K562 (cell line): ENCODE data around the gene GALNT5. TPM values are rescaled to one million over a fixed set of nuclear protein-coding genes. Genes with fewer than 3 reads are reported as not detected.

Experiments
- ATAC-seq: fragments of 200-7000 bp; cut with Tn5 transposase; 3 replicates; pipeline ENCODE4 v1.9.1; 2020; ENCODE audit warnings: moderate library complexity
- BruUV-seq: library from RNA; stranded (reverse); fragments of 400-500 nt; replicated peaks from 2 replicates; lab custom pipeline; 2021; lab: Mats Ljungman, UMichigan
- CTCF ChIA-PET: fragments of 300-600 bp; formaldehyde crosslinking; extraction: SDS; loops from one replicate; lab custom pipeline; 2021; ENCODE audit warnings: low intra/inter-chr PET ratio; lab: Yijun Ruan, JAX
- POLR2A ChIA-PET: fragments of 300-600, 350-650 bp; sonication (Branson Sonifier 250); formaldehyde crosslinking; extraction: SDS; loops from one replicate; lab custom pipeline; 2021; ENCODE audit warnings: antibody characterized with exemption, inconsistent platforms; lab: Yijun Ruan, JAX
- DNase-seq, 4 experiments: peaks; one replicate each; pipeline versions ENCODE4 v3.0.0 to v3.0.0-alpha.2; 2011 to 2018; ENCODE audit warnings: low spot score in 3 of 4, mixed read lengths in 3 of 4; ENCODE audit errors: extremely low read depth in 1 of 4
- FAIRE-seq: peaks from 2 replicates; lab custom pipeline; 2011; peaks lifted over from hg19 to GRCh38; lab: Jason Lieb, UNC
- H2AFZ ChIP-seq: 2 replicates; pipeline ENCODE4 v1.6.0; 2011; ENCODE audit warnings: low read depth, low read length, control low read depth, inconsistent platforms
- H3K27ac ChIP-seq: fragments of 200-600 bp; 3 replicates; pipeline ENCODE4 v1.8.0; 2011; ENCODE audit warnings: low read depth, mild to moderate bottlenecking, control low read depth, inconsistent platforms, low read length, moderate library complexity, mixed read lengths; ENCODE audit errors: extremely low read depth
- H3K27me3 ChIP-seq, 2 experiments: fragments of 300-600 bp in 1 of 2; 2 replicates in 1 of 2; 3 replicates in 1 of 2; pipeline versions ENCODE4 v1.6.0 to v1.8.0; 2011; ENCODE audit warnings: inconsistent platforms in 2 of 2, low read length in 2 of 2, mild to moderate bottlenecking in 1 of 2, mixed read lengths in 1 of 2, moderate library complexity in 1 of 2; ENCODE audit not compliant: control insufficient read depth in 2 of 2, insufficient read depth in 2 of 2
- H3K36me3 ChIP-seq: fragments of 300-600 bp; 3 replicates; pipeline ENCODE4 v1.8.0; 2011; ENCODE audit warnings: mild to moderate bottlenecking, low read length, inconsistent platforms; ENCODE audit not compliant: control insufficient read depth, insufficient read depth
- H3K4me1 ChIP-seq, 2 experiments: fragments of 200-600 bp in 1 of 2; replicated peaks in 1 of 2; 2 replicates in 1 of 2; 3 replicates in 1 of 2; pipeline versions ENCODE4 v1.5.1 to v1.8.0; 2011; ENCODE audit warnings: inconsistent platforms in 2 of 2, low read length in 2 of 2, mild to moderate bottlenecking in 1 of 2, mixed read lengths in 1 of 2, moderate library complexity in 1 of 2; ENCODE audit not compliant: control insufficient read depth in 2 of 2, insufficient read depth in 2 of 2
- H3K4me2 ChIP-seq: 2 replicates; pipeline ENCODE4 v1.6.1; 2011; ENCODE audit warnings: low read length, control low read depth, inconsistent platforms, mixed read lengths; ENCODE audit not compliant: insufficient read depth
- H3K4me3 ChIP-seq: fragments of 200-600 bp; sonication (generic), shearing (Covaris generic); 2 replicates; pipeline ENCODE4 v1.5.1; 2016; ENCODE audit warnings: control low read depth, inconsistent platforms
- H3K79me2 ChIP-seq: fragments of 200-600 bp; 3 replicates; pipeline ENCODE4 v1.8.0; 2011; ENCODE audit warnings: low read length, inconsistent platforms; ENCODE audit not compliant: control insufficient read depth, insufficient read depth
- H3K9ac ChIP-seq, 2 experiments: 2 replicates each; pipeline versions ENCODE4 v1.6.0 to v1.6.1; 2011; ENCODE audit warnings: low read depth in 2 of 2, low read length in 2 of 2, control low read depth in 1 of 2, inconsistent platforms in 1 of 2, mild to moderate bottlenecking in 1 of 2, mixed read lengths in 1 of 2; ENCODE audit not compliant: insufficient read depth in 1 of 2
- H3K9me1 ChIP-seq: one replicate; pipeline ENCODE4 v1.6.0; 2011; ENCODE audit warnings: inconsistent platforms, mild to moderate bottlenecking, low read length, moderate library complexity; ENCODE audit not compliant: control insufficient read depth, insufficient read depth
- H3K9me3 ChIP-seq: replicated peaks from 2 replicates; pipeline ENCODE4 v1.5.1; 2011; ENCODE audit warnings: low read depth, low read length, inconsistent platforms; ENCODE audit not compliant: control insufficient read depth, insufficient read depth
- H4K20me1 ChIP-seq: replicated peaks from 2 replicates; pipeline ENCODE4 v1.6.1; 2011; ENCODE audit warnings: low read length, inconsistent platforms, mixed read lengths; ENCODE audit not compliant: control insufficient read depth, insufficient read depth
- CBFA2T3 ChIP-seq: fragments of 450-650 bp; IDR thresholded peaks from 2 replicates; pipeline ENCODE4 v1.6.1; 2017
- CBX3 ChIP-seq, 2 experiments: IDR thresholded peaks; 1 replicate in 1 of 2; 2 replicates in 1 of 2; pipeline ENCODE4 v1.6.1; 2012; ENCODE audit warnings: inconsistent platforms in 2 of 2, low read length in 2 of 2, borderline replicate concordance in 1 of 2, control low read depth in 1 of 2
- GTF2A2 ChIP-seq: IDR thresholded peaks from 2 replicates; pipeline ENCODE4 v1.6.1; 2016; ENCODE audit warnings: mild to moderate bottlenecking, missing genetic modification characterization, missing compliant biosample characterization
- ILF3 ChIP-seq: fragments of 450-650 bp; IDR thresholded peaks from 2 replicates; pipeline ENCODE4 v1.6.1; 2018; ENCODE audit warnings: antibody characterized with exemption, mild to moderate bottlenecking, moderate library complexity, borderline replicate concordance
- MYBL2 ChIP-seq, 2 experiments: fragments of 450-650 bp in 1 of 2; sonication (generic) in 1 of 2; formaldehyde crosslinking in 1 of 2; IDR thresholded peaks; 2 replicates each; pipeline versions ENCODE4 v1.6.1 to v1.8.1; 2017 to 2022; ENCODE audit warnings: borderline replicate concordance in 1 of 2, inconsistent platforms in 1 of 2, low read depth in 1 of 2, mild to moderate bottlenecking in 1 of 2, missing genetic modification reagents in 1 of 2, moderate library complexity in 1 of 2
- NR2C2 ChIP-seq, 2 experiments: fragments of 200-800 bp in 1 of 2; sonication (Bioruptor generic) in 1 of 2; sonication (generic) in 1 of 2; formaldehyde crosslinking in 1 of 2; IDR thresholded peaks; 2 replicates each; pipeline versions ENCODE4 v1.6.1 to v1.8.0; 2016 to 2022; ENCODE audit warnings: mild to moderate bottlenecking in 1 of 2, missing compliant biosample characterization in 1 of 2, missing genetic modification characterization in 1 of 2, missing genetic modification reagents in 1 of 2
- NR4A1 ChIP-seq, 2 experiments: fragments of 250-450 bp in 1 of 2; fragments of 450-650 bp in 1 of 2; sonication (Bioruptor Pico) in 1 of 2; IDR thresholded peaks; 2 replicates each; pipeline versions ENCODE4 v1.4.0 to v1.6.1; 2016 to 2020; ENCODE audit warnings: mild to moderate bottlenecking in 2 of 2, missing compliant biosample characterization in 1 of 2, missing genetic modification characterization in 1 of 2, moderate library complexity in 1 of 2
- RCOR1 ChIP-seq, 2 experiments: IDR thresholded peaks; 2 replicates each; pipeline ENCODE4 v1.6.1; 2012; ENCODE audit warnings: low read depth in 2 of 2, low read length in 2 of 2, borderline replicate concordance in 1 of 2, improper control_type of control experiment in 1 of 2
- YY1 ChIP-seq, 3 experiments: IDR thresholded peaks; 2 replicates each; pipeline ENCODE4 v1.6.1; 2011; ENCODE audit warnings: low read length in 2 of 3, mild to moderate bottlenecking in 2 of 3, moderate library complexity in 2 of 3, borderline replicate concordance in 1 of 3, control low read depth in 1 of 3, low read depth in 1 of 3; ENCODE audit not compliant: insufficient read depth in 3 of 3, insufficient replicate concordance in 2 of 3, control insufficient read depth in 1 of 3, insufficient read length in 1 of 3; ENCODE audit errors: extremely low read depth in 1 of 3
- ZBTB12 ChIP-seq: fragments of 250-450 bp; sonication (Bioruptor Pico); IDR thresholded peaks from 2 replicates; pipeline ENCODE4 v1.4.0; 2020
- ZNF140 ChIP-seq: fragments of 250-450 bp; sonication (Bioruptor Pico); IDR thresholded peaks from 2 replicates; pipeline ENCODE4 v1.8.0; 2021; ENCODE audit warnings: moderate library complexity, mild to moderate bottlenecking, inconsistent platforms
- ZNF212 ChIP-seq: fragments of 450-650 bp; formaldehyde crosslinking; IDR thresholded peaks from 2 replicates; pipeline ENCODE4 v1.4.0; 2020; ENCODE audit warnings: mild to moderate bottlenecking
- ZNF311 ChIP-seq: fragments of 250-450 bp; sonication (Bioruptor Pico); IDR thresholded peaks from 2 replicates; pipeline ENCODE4 v1.4.0; 2020; ENCODE audit warnings: mild to moderate bottlenecking, moderate library complexity
- ZNF592 ChIP-seq: fragments of 450-650 bp; IDR thresholded peaks from 2 replicates; pipeline ENCODE4 v1.6.1; 2017; ENCODE audit warnings: antibody characterized with exemption, mild to moderate bottlenecking
- WGBS: fragments of 100-300 bp; shearing (Covaris generic); methylation state at CpG from one replicate; pipeline ENCODE4 v1.1.6; 2016; ENCODE audit warnings: low coverage, mixed read lengths; ENCODE audit not compliant: insufficient coverage; ENCODE audit errors: missing lambda C conversion rate; 5-methylcytosine and 5-hydroxymethylcytosine counted together
- in situ Hi-C: fragments of 300-500 bp; cut with MboI; formaldehyde crosslinking; loops from 4 replicates; pipeline ENCODE4 v1.15.0; 2018; ENCODE audit warnings: inconsistent platforms, mixed read lengths
- intact Hi-C: fragments of 100-400 bp; cut with micrococcal nuclease; formaldehyde crosslinking; loops from 2 replicates; pipeline ENCODE4 v1.14.2; 2022
- polyA plus RNA-seq, 8 experiments: library from polyadenylated mRNA; depleted of rRNA in 4 of 8; stranded (reverse) in 5 of 8; unstranded in 3 of 8; fragments of >200 nt; fragmentation: Nextera tagmentation in 2 of 8; fragmentation: Illumina TruSeq in 1 of 8; extraction: Ambion mirVana in 2 of 8; extraction: Trizol in 1 of 8; gene quantifications; 2 replicates each; pipeline versions ENCODE4 v1.2.1 to v1.2.3, GENCODE V29; 2011 to 2014; ENCODE audit warnings: inconsistent platforms in 1 of 8, missing spikeins in 1 of 8
- total RNA-seq, 7 experiments: library from RNA; depleted of rRNA in 6 of 7; stranded (reverse); fragments of >200 nt in 6 of 7; fragmentation: Illumina TruSeq in 2 of 7; extraction: Trizol in 2 of 7; gene quantifications; 2 replicates each; pipeline versions ENCODE4 v1.2.1 to v1.2.3, GENCODE V29; 2011 to 2021; ENCODE audit warnings: low replicate concordance in 1 of 7

Gene GALNT5
- total and polyA plus RNA-seq, 9 of the 15 experiments (the other 6 are each of a cell fraction or from before 2014, with no cell fraction given), result 21.6 to 73.0 (median 54.7) TPM

GRCh38 chr2:157218911-157219310 is 38.6 kb upstream of the GALNT5 start:
- no peaks in the 10 kb centered on the region for H4K20me1 ChIP-seq
- no peaks in the 10 kb centered on the region; the same call in 2 of the 3 replicates for H3K36me3 ChIP-seq
- no peaks in the 10 kb centered on the region for H3K79me2 ChIP-seq
- no peaks in the 10 kb centered on the region for H3K9me3 ChIP-seq
- BruUV-seq, result no TSS peak
- no peak overlapping the region for H3K9ac ChIP-seq
- H3K4me2 ChIP-seq, result no peak overlapping the region
- DNase-seq (no peak), ATAC-seq (no peak), FAIRE-seq (no peak)
- ChIA-PET POLR2A (no interaction called here), CTCF (no interaction called here)
- peak overlapping the region; percentile 64 for H2AFZ ChIP-seq
- H3K27me3 ChIP-seq, result no peaks in the 10 kb centered on the region
- H3K4me1 ChIP-seq, result peaks cover 0 to 26% of the 10 kb centered on the region in 2 experiments; a peak in 2 of 5 replicates
- WGBS, result 25% methylated on average over 2 of the region's 2 CpGs
- intact Hi-C loops, result no loop called here
- in situ Hi-C loops, result loop anchor here (25.0 kb wide), 1 partner anchor 882 kb away; the partner anchor contains the start of gene NR4A2
- no peak overlapping the region for H3K4me3 ChIP-seq
- no peaks in the 10 kb centered on the region for H3K9me1 ChIP-seq
- no peak overlapping the region for H3K27ac ChIP-seq
- no peak for TF ChIP-seq MYBL2 (IDR thresholded peaks at IDR 0.05; ENCODE audit: low read depth)
- TF ChIP-seq MYBL2 (CRISPR knock-in tag; IDR thresholded peaks at IDR 0.05; ENCODE audit: borderline replicate concordance), result no peak
- TF ChIP-seq ZNF140, result 0 out of 2 replicates have a peak, but pooled peaks have one; percentile 41
- TF ChIP-seq ILF3, result no peak
- peak in 1 of 2 experiments; percentile 13; a peak in 1 of 3 replicates for TF ChIP-seq CBX3 (IDR thresholded peaks at IDR 0.05; ENCODE audit: borderline replicate concordance in 1 of 2, low read length in 2 of 2)
- 0 out of 2 replicates have a peak, but pooled peaks have one; percentile 6 for TF ChIP-seq ZNF212 (CRISPR knock-in tag)
- TF ChIP-seq NR2C2 (CRISPR knock-in tag; IDR thresholded peaks at IDR 0.05), result no peak
- peak; percentile 58; the same call in 1 of the 2 replicates for TF ChIP-seq NR2C2 (tag; IDR thresholded peaks at IDR 0.05)
- TF ChIP-seq GTF2A2 (tag), result no peak
- no peak for TF ChIP-seq RCOR1 (IDR thresholded peaks at IDR 0.05; ENCODE audit: borderline replicate concordance in 1 of 2, low read depth in 2 of 2, low read length in 2 of 2)
- TF ChIP-seq ZNF311 (CRISPR knock-in tag), result 0 out of 2 replicates have a peak, but pooled peaks have one; percentile 36
- TF ChIP-seq ZNF592, result peak; percentile 91
- peak in 1 of 3 experiments; percentile 39 for TF ChIP-seq YY1 (IDR thresholded peaks at IDR 0.05; ENCODE audit: borderline replicate concordance in 1 of 3, control insufficient read depth in 1 of 3, extremely low read depth in 1 of 3, insufficient read depth in 3 of 3, insufficient read length in 1 of 3, insufficient replicate concordance in 2 of 3, low read depth in 1 of 3, low read length in 2 of 3)
- peak; percentile 15; the same call in 1 of the 2 replicates for TF ChIP-seq CBFA2T3
- no peak for TF ChIP-seq NR4A1 (CRISPR knock-in tag; IDR thresholded peaks at IDR 0.05)
- 0 out of 2 replicates have a peak, but pooled peaks have one; percentile 34 for TF ChIP-seq NR4A1 (tag; IDR thresholded peaks at IDR 0.05)
- 0 out of 2 replicates have a peak, but pooled peaks have one; percentile 31 for TF ChIP-seq ZBTB12 (CRISPR knock-in tag)
